Fibroblast of villous mesenchyme (primary cell): ENCODE data around the gene NLK. TPM values are rescaled to one million over a fixed set of nuclear protein-coding genes. Genes with fewer than 3 reads are reported as not detected.

Experiments used
- DNase-seq: peaks from one replicate; pipeline ENCODE4 v3.0.0-alpha.2; 2010; ENCODE audit warnings: low read depth
- H3K4me3 ChIP-seq: 2 replicates; pipeline ENCODE4 v1.5.1; 2011; ENCODE audit warnings: low read depth, mild to moderate bottlenecking, low read length
- total RNA-seq: library from RNA; depleted of rRNA; stranded (reverse); fragments of >200 nt; gene quantifications from 2 replicates; pipeline ENCODE4 v1.2.3, GENCODE V29; 2012
- TF ChIP-seq, protein P1 (sequence below): IDR thresholded peaks from 2 replicates; pipeline ENCODE4 v1.5.1; 2012; ENCODE audit warnings: low read depth, mild to moderate bottlenecking, low read length; ENCODE audit not compliant: insufficient read depth

NLK gene
- total RNA-seq, 1 donor, result 33.7 TPM

DNA sequence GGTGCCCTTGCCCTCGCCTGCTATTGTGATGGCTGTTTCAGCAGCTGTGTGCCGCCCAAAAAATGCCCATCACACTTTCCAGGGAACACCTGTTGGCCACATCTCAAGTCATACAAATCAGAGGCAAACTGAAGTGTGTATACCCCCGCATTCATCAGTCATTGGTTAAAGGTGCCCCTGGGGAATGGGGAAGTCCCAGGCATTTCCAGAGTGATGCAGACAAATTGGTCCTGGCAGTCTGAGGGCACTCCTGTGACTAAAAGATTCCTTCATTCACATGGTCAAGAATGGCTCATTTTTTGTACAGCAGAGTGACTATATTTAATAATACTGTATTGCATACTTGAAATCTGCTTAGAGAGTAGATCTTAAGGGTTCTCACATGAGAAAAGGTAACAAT, 173.6 kb downstream of the NLK start:
- no peak for DNase-seq
- H3K4me3 ChIP-seq, result no peak overlapping the region
- TF ChIP-seq, protein P1, sequence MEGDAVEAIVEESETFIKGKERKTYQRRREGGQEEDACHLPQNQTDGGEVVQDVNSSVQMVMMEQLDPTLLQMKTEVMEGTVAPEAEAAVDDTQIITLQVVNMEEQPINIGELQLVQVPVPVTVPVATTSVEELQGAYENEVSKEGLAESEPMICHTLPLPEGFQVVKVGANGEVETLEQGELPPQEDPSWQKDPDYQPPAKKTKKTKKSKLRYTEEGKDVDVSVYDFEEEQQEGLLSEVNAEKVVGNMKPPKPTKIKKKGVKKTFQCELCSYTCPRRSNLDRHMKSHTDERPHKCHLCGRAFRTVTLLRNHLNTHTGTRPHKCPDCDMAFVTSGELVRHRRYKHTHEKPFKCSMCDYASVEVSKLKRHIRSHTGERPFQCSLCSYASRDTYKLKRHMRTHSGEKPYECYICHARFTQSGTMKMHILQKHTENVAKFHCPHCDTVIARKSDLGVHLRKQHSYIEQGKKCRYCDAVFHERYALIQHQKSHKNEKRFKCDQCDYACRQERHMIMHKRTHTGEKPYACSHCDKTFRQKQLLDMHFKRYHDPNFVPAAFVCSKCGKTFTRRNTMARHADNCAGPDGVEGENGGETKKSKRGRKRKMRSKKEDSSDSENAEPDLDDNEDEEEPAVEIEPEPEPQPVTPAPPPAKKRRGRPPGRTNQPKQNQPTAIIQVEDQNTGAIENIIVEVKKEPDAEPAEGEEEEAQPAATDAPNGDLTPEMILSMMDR, result no peak

DNA sequence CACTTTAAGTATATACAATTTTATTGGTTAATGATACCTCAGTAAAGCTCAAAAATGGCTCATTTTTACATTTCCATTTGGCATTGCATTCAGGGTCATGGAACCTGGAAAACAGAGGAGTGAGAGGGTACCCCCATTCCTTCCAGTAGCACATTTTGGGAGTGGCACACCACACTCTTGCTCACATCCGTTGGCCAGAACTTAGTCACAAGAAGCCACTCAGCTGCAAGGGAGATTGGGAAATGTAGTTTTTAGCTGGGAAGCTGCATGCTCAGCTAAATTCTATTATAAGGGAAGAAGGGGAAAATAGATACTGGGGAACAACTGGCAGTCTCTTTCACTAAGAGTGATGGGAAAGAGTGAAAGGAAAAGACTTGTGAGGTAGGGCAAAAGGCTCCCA, 174.1 kb downstream of the NLK start:
- TF ChIP-seq, protein P1, result no peak
- DNase-seq, result no peak
- no peak overlapping the region for H3K4me3 ChIP-seq

DNA sequence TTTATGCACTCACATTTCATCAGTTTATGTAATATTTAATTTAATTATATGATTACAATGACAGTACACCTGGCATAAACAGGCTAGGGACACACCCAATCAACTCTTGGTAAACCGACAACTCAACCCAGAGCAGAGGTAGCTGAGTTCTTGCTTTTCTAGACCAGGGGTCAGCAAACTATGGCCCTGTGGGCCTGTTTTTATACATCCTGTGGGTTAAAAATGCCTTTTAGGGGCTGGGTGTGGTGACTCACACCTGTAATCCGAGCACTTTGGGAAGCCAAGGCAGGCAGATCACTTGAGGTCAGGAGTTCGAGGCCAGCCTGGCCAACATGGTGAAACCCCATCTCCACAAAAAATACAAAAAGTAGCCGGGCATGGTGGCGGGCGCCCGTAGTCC, 177.3 kb downstream of the NLK start:
- TF ChIP-seq, protein P1, result no peak
- H3K4me3 ChIP-seq, result no peak overlapping the region
- no peak for DNase-seq

DNA sequence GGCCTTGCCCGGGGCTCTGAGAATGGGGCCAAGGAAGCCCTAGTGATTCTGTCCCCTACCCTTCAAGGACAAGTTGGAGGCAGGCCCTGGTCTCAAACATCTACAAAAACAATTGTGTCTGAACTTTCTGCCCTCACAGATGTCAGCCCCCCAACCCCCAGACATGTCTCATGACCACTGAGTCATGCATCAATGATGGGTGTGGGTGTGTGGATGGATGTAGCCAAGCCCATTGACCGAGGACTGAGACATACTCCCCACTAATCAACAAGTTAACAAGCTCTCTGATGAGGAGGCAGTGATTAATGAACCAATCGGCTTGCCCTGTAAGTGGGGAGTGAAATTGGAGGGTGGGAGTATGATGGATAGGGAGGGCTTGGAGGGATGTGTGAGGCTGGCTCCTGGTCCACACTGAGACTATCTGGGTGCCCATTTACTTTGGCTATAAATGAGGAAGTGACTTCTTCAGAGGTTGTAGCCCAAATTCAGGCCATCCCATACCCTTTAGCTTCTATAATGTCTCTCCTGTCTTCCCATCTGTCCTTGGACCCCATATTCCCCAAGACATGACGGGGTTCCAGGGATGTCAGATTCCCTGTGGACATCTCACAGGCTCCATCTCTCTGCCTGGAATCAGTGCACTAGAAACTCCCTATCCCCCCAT, 179.4 kb downstream of the NLK start:
- DNase-seq, result no peak
- TF ChIP-seq, protein P1, result no peak

DNA sequence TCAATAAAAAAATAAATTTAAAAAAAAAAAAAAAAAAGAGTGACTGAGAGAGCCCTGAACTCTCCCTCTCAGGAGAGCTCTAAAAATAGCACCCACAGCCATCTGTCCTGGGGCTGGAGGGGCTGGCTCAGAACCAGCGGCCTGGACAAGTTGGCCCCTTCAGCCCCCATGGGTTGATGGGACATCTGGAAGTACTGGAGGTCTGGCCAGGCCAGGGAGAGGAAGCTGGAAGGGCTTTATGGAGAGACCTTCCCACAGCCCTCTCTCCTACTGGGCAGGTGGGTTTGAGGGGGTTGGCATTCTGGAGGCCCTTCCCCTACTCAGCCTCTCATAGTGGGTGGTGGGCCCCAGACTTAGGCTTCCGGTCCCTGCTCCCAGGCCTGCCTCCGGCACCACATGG, 182.8 kb downstream of the NLK start:
- no peak overlapping the region for H3K4me3 ChIP-seq
- TF ChIP-seq, protein P1, result no peak
- DNase-seq, result peak; percentile 29

More for the DNA sequence above, 179.4 kb downstream of the NLK start:
- no peak overlapping the region for H3K4me3 ChIP-seq

DNA sequence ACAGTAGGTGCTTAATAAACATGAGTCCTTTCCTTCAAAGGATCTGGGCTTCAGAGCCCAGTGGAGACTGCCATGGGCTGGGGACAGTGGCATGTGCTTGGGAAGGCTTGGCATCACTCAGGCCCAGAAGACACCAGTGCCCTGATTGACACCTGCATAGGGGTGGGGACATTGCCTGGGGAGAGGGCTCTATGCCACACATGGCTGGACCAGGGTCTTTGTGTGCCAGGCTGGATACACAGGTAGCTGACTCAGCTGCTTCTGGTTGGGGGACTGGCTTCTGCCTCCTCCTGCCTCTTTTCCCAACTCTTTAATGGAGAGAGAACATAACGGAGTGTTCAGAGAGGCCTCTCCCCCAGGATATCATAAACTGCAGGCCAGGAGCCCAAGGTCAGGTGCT, 183.4 kb downstream of the NLK start:
- DNase-seq, result no peak
- TF ChIP-seq, protein P1, result no peak
- H3K4me3 ChIP-seq, result no peak overlapping the region
